DND-41 (cell line): ENCODE data around the gene ANKRD12.

Experiments used
- EZH2 ChIP-seq: IDR thresholded peaks from 3 replicates; pipeline ENCODE4 v1.6.1; 2012; ENCODE audit warnings: borderline replicate concordance, low read depth, mild to moderate bottlenecking, moderate library complexity, low read length, inconsistent platforms; ENCODE audit not compliant: severe bottlenecking
- TF ChIP-seq, protein P1 (sequence below): IDR thresholded peaks from 2 replicates; pipeline ENCODE4 v1.5.1; 2012; ENCODE audit warnings: borderline replicate concordance, low read length, moderate library complexity, mild to moderate bottlenecking; ENCODE audit not compliant: poor library complexity, severe bottlenecking; ENCODE audit errors: extremely low read depth

DNA sequence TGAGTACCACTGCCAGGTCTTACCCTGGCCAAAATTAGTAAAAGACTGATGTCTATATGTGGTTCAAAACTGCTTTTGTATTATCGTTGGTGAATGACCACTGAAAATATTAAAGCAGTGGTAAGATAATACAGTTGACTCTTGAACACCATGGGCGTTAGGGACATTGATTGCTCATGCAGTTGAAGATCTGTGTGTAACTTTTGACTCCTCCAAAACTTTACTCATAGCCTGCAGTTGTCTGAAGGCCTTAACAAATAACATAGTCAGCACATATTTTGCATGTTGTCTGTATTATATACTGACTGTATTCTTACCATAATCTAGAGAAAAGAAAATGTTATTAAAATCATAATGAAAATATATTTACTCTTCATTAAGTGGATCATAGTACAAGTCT, 5.8 kb upstream of the ANKRD12 start:
- TF ChIP-seq, protein P1, sequence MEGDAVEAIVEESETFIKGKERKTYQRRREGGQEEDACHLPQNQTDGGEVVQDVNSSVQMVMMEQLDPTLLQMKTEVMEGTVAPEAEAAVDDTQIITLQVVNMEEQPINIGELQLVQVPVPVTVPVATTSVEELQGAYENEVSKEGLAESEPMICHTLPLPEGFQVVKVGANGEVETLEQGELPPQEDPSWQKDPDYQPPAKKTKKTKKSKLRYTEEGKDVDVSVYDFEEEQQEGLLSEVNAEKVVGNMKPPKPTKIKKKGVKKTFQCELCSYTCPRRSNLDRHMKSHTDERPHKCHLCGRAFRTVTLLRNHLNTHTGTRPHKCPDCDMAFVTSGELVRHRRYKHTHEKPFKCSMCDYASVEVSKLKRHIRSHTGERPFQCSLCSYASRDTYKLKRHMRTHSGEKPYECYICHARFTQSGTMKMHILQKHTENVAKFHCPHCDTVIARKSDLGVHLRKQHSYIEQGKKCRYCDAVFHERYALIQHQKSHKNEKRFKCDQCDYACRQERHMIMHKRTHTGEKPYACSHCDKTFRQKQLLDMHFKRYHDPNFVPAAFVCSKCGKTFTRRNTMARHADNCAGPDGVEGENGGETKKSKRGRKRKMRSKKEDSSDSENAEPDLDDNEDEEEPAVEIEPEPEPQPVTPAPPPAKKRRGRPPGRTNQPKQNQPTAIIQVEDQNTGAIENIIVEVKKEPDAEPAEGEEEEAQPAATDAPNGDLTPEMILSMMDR: no peak
- no peak for TF ChIP-seq EZH2
